Stimulated activated memory B cell treated with anti-CD40 and anti-IgM and Interleukin-4, amounts not matched to agents 10 μg/mL and 1 μg/mL and 100 μg/mL, for 72 hours (primary cell): Measurements from ENCODE around the gene FOXJ1.

Experiments
- ATAC-seq: fragments of 150-1000 bp; cut with Tn5 transposase; 2 replicates; pipeline ENCODE4 v1.10.0; 2021
- H3K27ac Mint-ChIP-seq: one replicate; pipeline ENCODE4 v1.8.0; 2022; ENCODE audit warnings: mild to moderate bottlenecking, mixed read lengths
- H3K27me3 Mint-ChIP-seq: one replicate; pipeline ENCODE4 v1.8.0; 2022; ENCODE audit warnings: mixed read lengths
- H3K36me3 Mint-ChIP-seq: one replicate; pipeline ENCODE4 v1.8.0; 2022; ENCODE audit warnings: mixed read lengths
- H3K4me1 Mint-ChIP-seq: one replicate; pipeline ENCODE4 v1.8.0; 2022; ENCODE audit warnings: mixed read lengths
- H3K4me3 Mint-ChIP-seq: one replicate; pipeline ENCODE4 v1.8.0; 2022; ENCODE audit warnings: mild to moderate bottlenecking, moderate library complexity, mixed read lengths
- H3K9me3 Mint-ChIP-seq: one replicate; pipeline ENCODE4 v1.8.0; 2022; ENCODE audit warnings: mixed read lengths

The FOXJ1 gene

DNA sequence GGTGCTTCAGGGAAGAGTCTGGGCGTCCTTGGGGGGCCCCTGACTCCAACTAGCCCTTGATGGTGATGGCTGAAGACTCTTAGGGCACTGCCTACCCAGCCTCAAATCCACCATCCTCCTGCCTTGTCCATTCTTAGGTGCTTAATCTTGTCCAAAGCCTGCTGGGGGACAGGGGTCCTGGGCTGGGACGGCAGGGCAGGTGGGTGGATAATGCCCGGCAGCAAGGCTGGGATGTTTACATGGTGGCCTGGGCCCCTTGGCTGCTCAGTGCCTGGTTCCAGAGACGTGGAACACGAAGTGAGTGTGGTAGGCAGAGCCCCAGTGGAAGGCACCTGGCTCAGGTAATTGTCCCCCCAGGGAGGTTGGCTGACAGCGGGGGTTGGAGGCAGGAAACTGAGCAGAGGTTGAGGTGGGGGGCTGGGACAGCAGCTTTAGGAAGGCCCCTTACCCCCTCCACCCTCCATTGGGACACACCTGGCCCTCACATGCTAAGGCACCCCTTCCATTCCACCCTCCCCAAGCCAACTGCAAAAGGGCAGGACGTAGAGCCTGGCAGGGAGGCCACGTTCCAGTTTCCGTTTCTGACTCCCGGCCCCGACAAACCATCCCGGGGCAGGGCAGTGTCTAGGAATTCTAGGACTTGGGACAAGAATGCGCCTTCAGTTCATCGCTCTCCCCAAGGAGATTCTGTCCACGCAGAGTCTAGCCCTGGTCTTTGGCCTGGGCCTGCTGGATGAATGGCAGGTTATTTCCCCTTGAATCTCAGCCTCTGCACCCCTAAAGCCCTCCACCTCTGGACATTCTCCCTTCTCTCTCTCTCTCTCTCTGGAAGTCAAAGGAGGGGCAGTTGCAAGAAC lies 1.9 kb downstream of the FOXJ1 start:
- Mint-ChIP-seq H3K27me3 (peaks cover 60% of the 10 kb centered on the region), H3K4me1 (peaks cover 47% of the 10 kb centered on the region), H3K36me3 (no peaks in the 10 kb centered on the region), H3K9me3 (no peaks in the 10 kb centered on the region), H3K27ac (no peak overlapping the region), H3K4me3 (no peak overlapping the region)
- no peak for ATAC-seq

DNA sequence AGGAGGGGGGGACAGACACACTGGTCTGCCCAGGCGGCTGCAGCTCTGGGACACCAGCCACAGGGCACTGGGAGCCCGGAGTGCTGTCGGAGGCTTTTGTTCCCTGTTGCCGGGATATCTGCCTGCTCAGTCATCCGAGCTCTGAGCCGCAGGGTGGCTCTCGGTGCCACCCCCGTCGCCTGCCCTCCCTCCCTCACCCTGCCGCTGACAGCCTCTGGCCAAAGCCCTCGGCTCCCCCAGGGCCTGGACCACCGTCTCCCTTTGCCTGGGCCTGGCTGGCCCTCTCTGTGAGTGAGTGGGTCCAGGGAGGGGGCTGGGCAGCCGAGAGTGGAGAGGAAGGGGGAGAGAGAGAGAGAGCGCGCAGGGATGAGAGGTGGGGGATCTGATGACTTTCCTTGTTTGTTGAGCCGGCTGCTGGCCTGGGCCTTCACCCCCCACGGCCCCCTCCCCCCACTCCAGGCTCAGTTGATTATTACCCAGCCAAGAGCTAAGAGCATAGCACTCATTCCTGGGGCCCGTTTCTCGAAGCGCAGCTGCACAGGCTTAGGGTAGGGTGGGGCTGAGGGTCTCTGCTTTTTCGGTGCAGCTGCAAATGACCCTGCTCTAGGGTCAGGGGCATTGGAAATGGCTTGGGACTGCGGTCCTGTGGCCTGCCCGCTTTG lies 2.7 kb downstream of the FOXJ1 start:
- ATAC-seq, result no peak
- Mint-ChIP-seq H3K36me3 (no peaks in the 10 kb centered on the region), H3K9me3 (no peaks in the 10 kb centered on the region), H3K4me3 (no peak overlapping the region), H3K27ac (no peak overlapping the region), H3K4me1 (peaks cover 45% of the 10 kb centered on the region), H3K27me3 (peaks cover 68% of the 10 kb centered on the region)

GRCh38 chr17:76137351-76138233 lies 3.5 kb downstream of the FOXJ1 start:
- H3K4me3 Mint-ChIP-seq, result no peak overlapping the region
- peaks cover 75% of the 10 kb centered on the region for H3K27me3 Mint-ChIP-seq
- H3K36me3 Mint-ChIP-seq, result no peaks in the 10 kb centered on the region
- no peak overlapping the region for H3K27ac Mint-ChIP-seq
- no peak for ATAC-seq
- peaks cover 41% of the 10 kb centered on the region for H3K4me1 Mint-ChIP-seq
- no peaks in the 10 kb centered on the region for H3K9me3 Mint-ChIP-seq

DNA sequence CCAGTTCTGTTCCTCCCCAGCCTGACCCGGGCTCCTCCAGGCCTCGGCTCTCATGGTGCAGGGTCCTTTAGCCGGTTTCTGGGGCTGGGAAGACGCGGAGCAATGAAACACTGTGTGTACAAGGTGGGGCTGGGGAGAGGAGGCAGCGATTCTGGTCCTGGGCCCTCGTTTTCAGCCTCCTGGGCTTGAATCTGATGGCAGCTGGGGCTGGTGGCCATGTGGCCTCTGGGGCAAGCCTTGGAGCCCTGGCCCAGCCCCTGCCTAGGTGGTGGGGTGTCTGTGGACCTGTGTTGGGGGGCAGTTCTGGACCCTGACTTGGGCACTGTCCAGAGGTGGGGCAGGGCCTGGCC lies 4.1 kb downstream of the FOXJ1 start:
- Mint-ChIP-seq H3K9me3 (no peaks in the 10 kb centered on the region), H3K27me3 (peaks cover 80% of the 10 kb centered on the region), H3K27ac (no peak overlapping the region), H3K36me3 (no peaks in the 10 kb centered on the region), H3K4me3 (no peak overlapping the region), H3K4me1 (peaks cover 34% of the 10 kb centered on the region)
- ATAC-seq, result no peak

- no peaks in the 10 kb centered on the region for H3K36me3 Mint-ChIP-seq
- ATAC-seq, result no peak
- peaks cover 86% of the 10 kb centered on the region for H3K27me3 Mint-ChIP-seq
- H3K4me1 Mint-ChIP-seq, result peaks cover 29% of the 10 kb centered on the region
- no peaks in the 10 kb centered on the region for H3K9me3 Mint-ChIP-seq
- H3K4me3 Mint-ChIP-seq, result no peak overlapping the region
- H3K27ac Mint-ChIP-seq, result no peak overlapping the region
Observed at GRCh38 chr17:76136276-76137000, 4.6 kb downstream of the FOXJ1 start.

DNA sequence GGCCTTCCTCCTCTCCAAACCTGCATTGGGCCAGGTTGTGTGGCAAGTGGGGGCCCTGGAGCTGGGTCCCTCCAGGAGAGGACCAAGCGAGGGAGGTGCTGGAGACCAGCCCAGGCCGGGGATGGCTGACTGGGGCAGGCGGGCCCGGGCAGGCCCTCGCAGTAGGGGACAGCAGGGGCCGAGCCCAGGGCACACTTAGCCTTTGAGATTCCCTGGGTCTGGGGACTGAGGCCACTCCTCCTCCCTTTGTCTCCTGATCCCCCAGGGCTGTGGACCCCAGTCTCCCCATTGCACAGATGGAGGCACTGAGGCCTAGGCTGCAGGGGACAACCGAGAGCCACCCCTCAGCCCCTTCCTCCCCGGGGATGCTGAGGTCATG lies 5.2 kb downstream of the FOXJ1 start:
- no peak overlapping the region for H3K27ac Mint-ChIP-seq
- peaks cover 92% of the 10 kb centered on the region for H3K27me3 Mint-ChIP-seq
- H3K36me3 Mint-ChIP-seq, result no peaks in the 10 kb centered on the region
- H3K4me3 Mint-ChIP-seq, result no peak overlapping the region
- H3K9me3 Mint-ChIP-seq, result no peaks in the 10 kb centered on the region
- peaks cover 25% of the 10 kb centered on the region for H3K4me1 Mint-ChIP-seq
- no peak for ATAC-seq

DNA sequence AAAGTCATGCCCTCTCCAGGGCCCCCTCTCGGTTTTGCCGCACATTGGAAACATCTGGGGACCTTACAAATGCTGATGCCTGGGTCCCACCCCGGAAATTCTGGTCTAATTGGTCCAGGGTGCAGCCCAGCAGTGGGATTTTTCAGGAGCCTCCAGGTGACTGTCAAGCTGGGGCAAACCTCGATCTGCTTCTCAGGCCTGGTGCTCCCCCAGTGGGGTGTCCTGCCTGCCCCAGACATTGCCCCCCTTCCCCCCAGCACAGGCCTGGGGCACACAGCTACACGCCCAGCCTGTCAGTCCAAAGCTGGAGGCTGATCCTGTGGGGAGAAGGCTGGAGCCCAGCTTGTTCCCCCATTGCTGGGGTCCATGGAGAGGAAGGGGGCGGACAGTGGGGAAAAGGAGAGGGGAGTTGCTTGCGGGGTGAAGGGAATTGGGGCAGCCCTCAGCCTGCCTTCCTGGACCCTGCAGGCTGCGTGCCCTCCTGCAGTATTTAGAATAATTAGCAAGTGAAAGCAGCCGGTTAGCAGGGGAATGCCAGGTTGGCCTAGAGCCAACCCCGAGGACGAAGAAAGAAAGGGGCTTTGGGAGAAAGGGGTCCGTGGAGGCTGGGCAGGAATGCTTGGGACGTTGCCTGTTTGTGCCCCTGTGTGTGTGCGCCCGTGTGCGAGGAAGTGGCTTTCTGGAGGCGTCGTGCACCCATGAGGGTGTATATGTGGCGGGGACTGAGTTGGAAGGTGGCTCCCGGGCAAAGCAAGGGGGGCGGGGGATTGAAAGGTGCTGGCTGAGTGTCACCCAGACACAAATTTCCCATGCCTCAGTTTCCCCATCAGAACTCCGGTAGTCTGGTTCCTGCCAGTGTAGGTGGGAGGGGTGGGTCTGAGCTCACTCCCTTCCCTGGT lies 5.9 kb downstream of the FOXJ1 start:
- Mint-ChIP-seq H3K4me3 (peak overlapping the region; percentile 11), H3K9me3 (no peaks in the 10 kb centered on the region), H3K4me1 (peaks cover 19% of the 10 kb centered on the region), H3K27me3 (peaks cover 92% of the 10 kb centered on the region), H3K36me3 (no peaks in the 10 kb centered on the region), H3K27ac (no peak overlapping the region)
- ATAC-seq, result no peak

GRCh38 chr17:76132574-76133338 lies 8.3 kb downstream of the FOXJ1 start:
- Mint-ChIP-seq H3K4me1 (peaks cover 13% of the 10 kb centered on the region), H3K36me3 (no peaks in the 10 kb centered on the region), H3K9me3 (no peaks in the 10 kb centered on the region), H3K27me3 (peaks cover 75% of the 10 kb centered on the region), H3K4me3 (no peak overlapping the region), H3K27ac (no peak overlapping the region)
- ATAC-seq, result no peak

DNA sequence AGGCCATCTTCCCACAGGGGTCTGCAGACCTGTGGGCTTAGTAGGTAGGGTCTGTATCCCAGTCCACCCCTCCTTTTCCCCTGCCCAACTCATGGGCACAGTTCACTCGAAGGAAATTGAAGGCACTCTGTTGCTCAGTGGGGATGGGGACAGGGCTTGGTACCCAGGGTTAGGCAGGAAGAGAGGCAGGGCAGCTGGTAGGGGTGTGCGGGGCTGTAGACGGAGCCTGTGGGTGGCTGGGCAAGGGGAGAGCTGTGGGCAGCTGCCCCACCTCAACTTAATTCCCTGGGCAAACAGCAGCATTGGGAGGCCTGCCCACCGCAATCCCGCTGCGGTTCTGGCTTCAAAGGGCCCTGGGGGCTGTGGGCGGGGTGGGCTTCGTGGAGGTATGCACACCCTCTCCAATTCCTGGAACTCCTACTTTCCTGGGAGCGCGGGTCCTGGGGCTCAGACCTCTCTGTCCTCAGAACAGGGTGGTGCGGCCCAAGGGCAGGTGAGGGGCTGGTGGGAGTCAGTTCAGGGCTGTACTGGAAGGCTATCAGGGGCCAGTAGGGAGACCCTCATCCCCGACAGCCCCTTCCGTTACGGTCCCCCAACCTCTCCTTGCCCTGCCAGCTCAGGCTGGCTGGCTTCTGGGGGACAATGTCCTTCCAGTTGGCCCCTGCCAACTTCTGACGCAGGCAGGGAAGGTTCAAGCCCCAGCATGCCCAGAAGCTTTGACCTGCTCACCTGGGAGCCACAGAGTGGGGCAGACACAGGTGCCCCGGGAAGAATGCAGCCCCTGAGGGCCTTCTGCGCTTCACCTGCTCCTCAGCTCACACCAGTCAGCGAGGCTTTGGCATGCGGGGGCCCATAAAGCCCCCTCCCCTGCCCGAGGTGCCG lies 9.1 kb downstream of the FOXJ1 start:
- Mint-ChIP-seq H3K9me3 (no peaks in the 10 kb centered on the region), H3K4me1 (peaks cover 19% of the 10 kb centered on the region), H3K4me3 (no peak overlapping the region), H3K36me3 (no peaks in the 10 kb centered on the region), H3K27me3 (peaks cover 69% of the 10 kb centered on the region), H3K27ac (no peak overlapping the region)
- ATAC-seq, result no peak

DNA sequence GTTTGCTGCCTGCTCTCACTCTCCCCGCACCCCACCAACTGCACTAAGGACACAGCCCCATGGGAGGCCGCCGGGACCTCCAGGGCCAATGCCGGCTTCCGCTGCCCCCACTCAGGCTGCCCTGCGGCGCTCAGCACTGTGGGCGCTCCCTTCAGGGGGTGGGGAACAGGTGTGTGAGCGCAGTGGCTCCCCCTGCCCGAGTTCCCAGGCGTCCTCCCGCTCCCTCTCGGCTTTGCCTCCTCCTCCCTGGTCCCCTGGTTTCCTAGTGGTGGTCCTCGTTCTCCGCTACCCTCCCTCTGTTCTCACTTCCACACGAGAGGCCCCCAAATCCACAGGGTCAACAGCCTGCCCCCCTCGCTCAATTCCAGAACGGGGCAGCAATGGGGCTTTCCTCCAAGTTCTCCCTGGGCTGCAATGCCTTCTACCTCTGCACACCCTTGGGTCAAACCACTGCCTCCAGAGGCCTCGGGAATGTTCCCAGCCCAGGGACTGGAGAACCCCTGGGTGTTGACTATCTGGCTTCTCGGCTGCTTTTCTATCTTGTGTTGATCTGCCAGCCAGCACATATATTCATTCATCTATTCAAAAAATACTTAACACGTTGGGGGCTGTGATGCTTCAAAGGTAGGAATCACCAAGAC lies 9.9 kb downstream of the FOXJ1 start:
- Mint-ChIP-seq H3K27ac (no peak overlapping the region), H3K4me1 (peaks cover 25% of the 10 kb centered on the region), H3K9me3 (no peaks in the 10 kb centered on the region), H3K36me3 (no peaks in the 10 kb centered on the region), H3K27me3 (peaks cover 63% of the 10 kb centered on the region), H3K4me3 (no peak overlapping the region)
- ATAC-seq, result no peak

DNA sequence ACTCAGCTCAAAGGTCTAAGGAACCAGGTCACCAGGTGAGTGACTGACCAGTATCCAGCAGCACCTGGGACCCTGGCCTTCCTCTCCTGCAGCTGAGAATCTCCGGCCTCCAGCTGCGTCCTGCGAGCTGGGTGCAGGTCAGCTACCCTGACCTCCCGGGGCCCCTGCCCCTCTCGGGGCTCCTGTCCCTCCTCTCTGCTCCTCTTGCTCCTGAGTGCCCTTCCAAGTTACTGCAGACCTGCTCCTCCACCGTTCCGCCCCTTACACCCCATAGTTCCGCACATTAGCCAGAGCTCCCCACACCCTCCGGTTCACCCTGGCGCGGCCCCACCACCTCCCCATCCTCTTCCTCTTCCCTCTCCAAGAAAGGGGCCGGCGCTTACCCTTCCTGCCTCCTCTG lies 10.6 kb downstream of the FOXJ1 start:
- H3K4me1 Mint-ChIP-seq, result peaks cover 24% of the 10 kb centered on the region
- H3K27ac Mint-ChIP-seq, result no peak overlapping the region
- H3K4me3 Mint-ChIP-seq, result no peak overlapping the region
- ATAC-seq, result peak; percentile 28
- H3K27me3 Mint-ChIP-seq, result peaks cover 60% of the 10 kb centered on the region
- no peaks in the 10 kb centered on the region for H3K36me3 Mint-ChIP-seq
- no peaks in the 10 kb centered on the region for H3K9me3 Mint-ChIP-seq

DNA sequence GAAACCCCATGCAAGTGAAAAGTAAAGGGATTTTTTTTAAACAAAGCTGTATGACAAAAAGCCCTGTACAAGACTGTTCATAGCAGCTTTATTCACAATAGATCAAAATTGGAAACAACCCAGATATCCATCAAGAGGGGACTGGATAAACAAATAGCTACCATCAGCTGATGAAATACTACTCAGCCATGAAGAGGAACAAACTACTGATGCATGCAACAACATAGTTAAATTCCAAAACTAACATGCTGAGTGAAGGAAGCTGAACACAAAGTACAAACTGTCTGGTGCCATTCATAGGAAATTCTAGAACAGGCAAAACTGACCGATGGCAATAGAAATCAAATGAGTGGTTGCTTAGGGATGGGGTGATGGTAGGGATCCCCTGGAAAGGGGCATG lies 15.1 kb downstream of the FOXJ1 start:
- no peaks in the 10 kb centered on the region for H3K36me3 Mint-ChIP-seq
- H3K27me3 Mint-ChIP-seq, result peaks cover 15% of the 10 kb centered on the region
- peaks cover 40% of the 10 kb centered on the region for H3K4me1 Mint-ChIP-seq
- H3K9me3 Mint-ChIP-seq, result no peaks in the 10 kb centered on the region
- no peak overlapping the region for H3K27ac Mint-ChIP-seq
- H3K4me3 Mint-ChIP-seq, result no peak overlapping the region
- ATAC-seq, result no peak

DNA sequence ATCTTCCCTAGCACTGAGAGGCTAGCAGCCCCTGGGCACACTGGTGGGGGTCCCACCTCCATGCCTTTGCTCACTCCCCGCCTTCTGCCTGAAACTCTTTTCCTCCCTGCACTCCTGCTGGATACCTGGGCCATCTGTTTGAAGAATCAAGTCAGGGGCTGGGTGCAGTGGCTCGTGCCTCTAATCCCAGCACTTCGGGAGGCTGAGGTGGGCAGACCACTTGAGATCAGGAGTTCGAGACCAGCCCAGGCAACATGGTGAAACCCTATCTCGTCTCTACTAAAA lies 15.7 kb downstream of the FOXJ1 start:
- H3K4me3 Mint-ChIP-seq, result no peak overlapping the region
- H3K36me3 Mint-ChIP-seq, result no peaks in the 10 kb centered on the region
- no peaks in the 10 kb centered on the region for H3K9me3 Mint-ChIP-seq
- no peak overlapping the region for H3K27ac Mint-ChIP-seq
- ATAC-seq, result no peak
- H3K4me1 Mint-ChIP-seq, result peaks cover 43% of the 10 kb centered on the region
- H3K27me3 Mint-ChIP-seq, result peaks cover 10% of the 10 kb centered on the region
